Fibroblast of villous mesenchyme (primary cell): ENCODE measurements around the gene AKR1C3. TPM values are rescaled to one million over a fixed set of nuclear protein-coding genes. Genes with fewer than 3 reads are reported as not detected.
"Not testable (repeated sequence)": the region's sequence is repeated elsewhere in the genome, so short reads cannot be mapped to it uniquely, and the experiment has no call there.

Experiments used
- DNase-seq: peaks from one replicate; pipeline ENCODE4 v3.0.0-alpha.2; 2010; ENCODE audit warnings: low read depth
- H3K4me3 ChIP-seq: 2 replicates; pipeline ENCODE4 v1.5.1; 2011; ENCODE audit warnings: low read depth, mild to moderate bottlenecking, low read length
- CTCF ChIP-seq: IDR thresholded peaks from 2 replicates; pipeline ENCODE4 v1.5.1; 2012; ENCODE audit warnings: low read depth, mild to moderate bottlenecking, low read length; ENCODE audit not compliant: insufficient read depth
- total RNA-seq: library from RNA; depleted of rRNA; stranded (reverse); fragments of >200 nt; gene quantifications from 2 replicates; pipeline ENCODE4 v1.2.3, GENCODE V29; 2012

AKR1C3 gene
- total RNA-seq, 1 donor = 16.4 TPM

- no peak overlapping the region for H3K4me3 ChIP-seq
- TF ChIP-seq CTCF = no peak
Measured at GRCh38 chr10:5091196-5091595, 3.0 kb upstream of the AKR1C3 start.

GRCh38 chr10:5092375-5092774 is 1.8 kb upstream of the AKR1C3 start:
- no peak for DNase-seq
- no peak overlapping the region for H3K4me3 ChIP-seq
- no peak for TF ChIP-seq CTCF

More at GRCh38 chr10:5091196-5091595, 3.0 kb upstream of the AKR1C3 start:
- no peak for DNase-seq

GRCh38 chr10:5092848-5093790 is 1.1 kb upstream of the AKR1C3 start:
- no peak overlapping the region for H3K4me3 ChIP-seq

GRCh38 chr10:5095687-5096086 is 1.5 kb downstream of the AKR1C3 start:
- DNase-seq = no peak
- TF ChIP-seq CTCF = no peak
- H3K4me3 ChIP-seq = no peak overlapping the region

More at GRCh38 chr10:5092848-5093790, 1.1 kb upstream of the AKR1C3 start:
- no peak for DNase-seq
- no peak for TF ChIP-seq CTCF

GRCh38 chr10:5096108-5096507 is 1.9 kb downstream of the AKR1C3 start:
- DNase-seq = no peak
- H3K4me3 ChIP-seq = no peak overlapping the region
- TF ChIP-seq CTCF = no peak

GRCh38 chr10:5102479-5102878 is 8.3 kb downstream of the AKR1C3 start:
- not testable (repeated sequence) for H3K4me3 ChIP-seq, DNase-seq

- no peak overlapping the region for H3K4me3 ChIP-seq
- no peak for DNase-seq
- no peak for TF ChIP-seq CTCF
Measured at GRCh38 chr10:5103481-5103880, 9.3 kb downstream of the AKR1C3 start.
